Sigmoid colon (tissue), 7 donors: ENCODE results near the gene PJA2. TPM values are rescaled to one million over a fixed set of nuclear protein-coding genes. Genes with fewer than 3 reads are reported as not detected.

Source experiments
- DNase-seq: peaks from one replicate; pipeline ENCODE4 v3.0.0-alpha.2; 2019
- H3K27ac ChIP-seq, 4 donors: fragments of 200-600 bp; sonication (generic); one replicate each; pipeline ENCODE4 v1.5.1; 2016 to 2019; ENCODE audit warnings: mild to moderate bottlenecking in 1 of 4
- H3K27me3 ChIP-seq, 3 donors: fragments of 200-600 bp; sonication (generic); one replicate each; pipeline ENCODE4 v1.5.1; 2019; ENCODE audit warnings: mild to moderate bottlenecking in 1 of 3
- H3K36me3 ChIP-seq, 4 donors: fragments of 200-600 bp; sonication (generic); one replicate each; pipeline ENCODE4 v1.5.1; 2016 to 2019
- H3K4me1 ChIP-seq, 4 donors: fragments of 200-600 bp; sonication (generic); one replicate each; pipeline ENCODE4 v1.5.1; 2017 to 2019
- H3K4me3 ChIP-seq, 4 donors: fragments of 200-600 bp; sonication (generic); one replicate each; pipeline ENCODE4 v1.5.1; 2017 to 2019; ENCODE audit warnings: mild to moderate bottlenecking in 2 of 4, moderate library complexity in 1 of 4
- H3K9me3 ChIP-seq, 4 donors: fragments of 200-600 bp in 3 of 4; sonication (generic) in 3 of 4; one replicate each; pipeline versions ENCODE4 v1.5.1 to v1.6.1; 2013 to 2019
- CTCF ChIP-seq, 4 experiments: fragments of 450-650 bp in 3 of 4; fragments of 200-600 bp in 1 of 4; IDR thresholded peaks; one replicate each; pipeline ENCODE4 v1.5.1; 2016 to 2019; ENCODE audit warnings: antibody characterized with exemption in 4 of 4, mild to moderate bottlenecking in 3 of 4, moderate library complexity in 2 of 4
- EP300 ChIP-seq, 4 donors: sonication (generic); formaldehyde crosslinking; IDR thresholded peaks; one replicate each; pipeline ENCODE4 v1.6.1; 2017; ENCODE audit warnings: antibody characterized with exemption in 4 of 4
- POLR2A ChIP-seq, 2 donors: fragments of 450-650 bp; IDR thresholded peaks; one replicate each; pipeline ENCODE4 v1.6.1; 2016; ENCODE audit warnings: antibody characterized with exemption in 2 of 2, mild to moderate bottlenecking in 2 of 2, moderate library complexity in 2 of 2
- POLR2AphosphoS5 ChIP-seq, 4 donors: sonication (generic); formaldehyde crosslinking; IDR thresholded peaks; one replicate each; pipeline ENCODE4 v1.6.1; 2017; ENCODE audit warnings: antibody characterized with exemption in 4 of 4
- WGBS, 2 donors: extraction: QIAGEN DNeasy Blood & Tissue Kit; methylation state at CpG; one replicate each; pipeline ENCODE4 v1.1.7; 2013; 5-methylcytosine and 5-hydroxymethylcytosine counted together
- intact Hi-C: fragments of 100-400 bp; cut with DNase I; formaldehyde crosslinking; loops from one replicate; pipeline ENCODE4 v1.15.1; 2023
- polyA plus RNA-seq, 3 donors: library from polyadenylated mRNA; stranded (reverse); fragments of 200-250 nt; gene quantifications; one replicate each; pipeline ENCODE4 v1.2.3, GENCODE V29; 2013
- total RNA-seq, 4 donors: library from RNA; depleted of rRNA; stranded (reverse); fragments of >200 nt; gene quantifications; one replicate each; pipeline ENCODE4 v1.1.0, GENCODE V29; 2016
- donor health status: healthy with polysubstance abuse.
- donor health status: Bipolar disorder and iron deficiency.
- donor health status: healthy.

PJA2 gene
- total and polyA plus RNA-seq, 7 donors, result 35.4 to 213 (median 163) TPM

GRCh38 chr5:109403469-109403868 lies 6.3 kb downstream of the PJA2 start:
- intact Hi-C loops, result loop anchor here (10.0 kb wide), 1 partner anchor 49 kb away; no protein-coding TSS in a partner anchor
- no peaks in the 10 kb centered on the region for H3K27me3 ChIP-seq
- WGBS, 2 donors, result 88 to 96% methylated on average over 5 of the region's 5 CpGs
- no peak overlapping the region for H3K4me3 ChIP-seq
- H3K9me3 ChIP-seq, result no peaks in the 10 kb centered on the region
- no peaks in the 10 kb centered on the region for H3K36me3 ChIP-seq
- H3K4me1 ChIP-seq, result peaks cover 0 to 95% (median 79%) of the 10 kb centered on the region in 4 donors
- no peak for TF ChIP-seq POLR2A (IDR thresholded peaks at IDR 0.05)
- no peak for TF ChIP-seq CTCF (IDR thresholded peaks at IDR 0.05)
- TF ChIP-seq POLR2AphosphoS5 (IDR thresholded peaks at IDR 0.05), result no peak
- TF ChIP-seq EP300 (IDR thresholded peaks at IDR 0.05), result no peak
- no peak for DNase-seq
- H3K27ac ChIP-seq, result peak overlapping the region in 2 of 4 donors; percentile 32

- no peaks in the 10 kb centered on the region for H3K27me3 ChIP-seq
- H3K36me3 ChIP-seq, result no peaks in the 10 kb centered on the region
- no peak overlapping the region for H3K4me3 ChIP-seq
- peak overlapping the region in 3 of 4 donors; percentile 6 to 55 (median 53) for H3K27ac ChIP-seq
- no peak for DNase-seq
- 83 to 88% methylated on average over 6 of the region's 6 CpGs for WGBS, 2 donors
- H3K4me1 ChIP-seq, result peaks cover 0 to 87% (median 70%) of the 10 kb centered on the region in 4 donors
- H3K9me3 ChIP-seq, result no peaks in the 10 kb centered on the region
- TF ChIP-seq CTCF (IDR thresholded peaks at IDR 0.05) (no peak), POLR2A (IDR thresholded peaks at IDR 0.05) (no peak), POLR2AphosphoS5 (IDR thresholded peaks at IDR 0.05) (no peak), EP300 (IDR thresholded peaks at IDR 0.05) (no peak)
- intact Hi-C loops, result no loop called here
Observed at GRCh38 chr5:109399092-109399759, 10.5 kb downstream of the PJA2 start.

- WGBS, 2 donors, result 70 to 96% methylated on average over 2 of the region's 2 CpGs
- no peaks in the 10 kb centered on the region for H3K9me3 ChIP-seq
- no peak for DNase-seq
- no peaks in the 10 kb centered on the region for H3K36me3 ChIP-seq
- no peak overlapping the region for H3K4me3 ChIP-seq
- intact Hi-C loops, result no loop called here
- H3K27ac ChIP-seq, result no peak overlapping the region
- no peaks in the 10 kb centered on the region for H3K27me3 ChIP-seq
- TF ChIP-seq CTCF (IDR thresholded peaks at IDR 0.05) (no peak), POLR2A (IDR thresholded peaks at IDR 0.05) (no peak), EP300 (IDR thresholded peaks at IDR 0.05) (no peak), POLR2AphosphoS5 (IDR thresholded peaks at IDR 0.05) (no peak)
- peaks cover 0 to 83% (median 67%) of the 10 kb centered on the region in 4 donors for H3K4me1 ChIP-seq
Observed at GRCh38 chr5:109396965-109397364, 12.8 kb downstream of the PJA2 start.

GRCh38 chr5:109394806-109395205 lies 15.0 kb downstream of the PJA2 start:
- Histone ChIP-seq H3K9me3 (no peaks in the 10 kb centered on the region), H3K27me3 (no peaks in the 10 kb centered on the region), H3K4me1 (peaks cover 0 to 70% (median 57%) of the 10 kb centered on the region in 4 donors), H3K36me3 (no peaks in the 10 kb centered on the region), H3K27ac (peak overlapping the region in 1 of 4 donors; percentile 2), H3K4me3 (no peak overlapping the region)
- WGBS, 2 donors, result 20 to 44% methylated on average over 3 of the region's 3 CpGs
- DNase-seq, result no peak
- TF ChIP-seq EP300 (IDR thresholded peaks at IDR 0.05) (no peak), POLR2AphosphoS5 (IDR thresholded peaks at IDR 0.05) (no peak), CTCF (IDR thresholded peaks at IDR 0.05) (no peak), POLR2A (IDR thresholded peaks at IDR 0.05) (no peak)
- intact Hi-C loops, result no loop called here
